Measurements from ENCODE around the gene YAE1.

Gene YAE1

DNA sequence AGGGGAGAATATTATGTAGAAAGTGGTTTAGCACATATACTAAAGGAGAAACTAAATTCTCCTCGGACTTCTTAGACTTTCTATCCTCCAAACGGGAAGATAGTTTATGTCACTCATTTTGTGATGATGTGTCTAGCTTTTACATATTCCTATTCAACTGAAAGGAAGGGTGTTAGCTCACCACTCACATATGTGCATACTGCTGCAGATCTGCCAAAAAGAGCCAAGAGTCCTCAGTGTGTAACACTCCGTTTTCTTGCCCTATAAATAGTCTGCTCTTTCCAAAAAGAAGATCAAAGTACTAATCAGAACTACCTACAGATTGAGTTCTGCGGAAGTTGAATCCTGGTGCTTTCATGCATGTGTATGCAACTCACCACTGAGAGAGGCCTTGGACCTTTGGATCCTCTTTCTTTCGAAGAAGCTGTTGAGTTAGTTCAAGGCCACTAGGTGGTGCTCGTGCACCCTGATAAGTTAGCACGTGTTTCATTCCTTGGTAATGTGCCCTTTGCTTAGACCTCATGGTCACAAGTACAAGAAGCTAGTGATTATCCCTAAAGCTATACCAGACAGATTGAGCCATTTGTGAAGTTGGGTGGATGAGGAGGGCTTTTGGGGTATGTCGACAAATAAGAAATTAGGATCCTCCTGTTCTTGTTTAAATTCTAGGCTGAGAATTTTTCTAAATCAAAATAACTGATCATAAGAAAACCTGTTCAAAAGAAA lies 14.1 kb downstream of the YAE1 start:
- DNase-seq (ENCODE audit: low read depth) = peak; percentile 85
- TF ChIP-seq, protein P1, sequence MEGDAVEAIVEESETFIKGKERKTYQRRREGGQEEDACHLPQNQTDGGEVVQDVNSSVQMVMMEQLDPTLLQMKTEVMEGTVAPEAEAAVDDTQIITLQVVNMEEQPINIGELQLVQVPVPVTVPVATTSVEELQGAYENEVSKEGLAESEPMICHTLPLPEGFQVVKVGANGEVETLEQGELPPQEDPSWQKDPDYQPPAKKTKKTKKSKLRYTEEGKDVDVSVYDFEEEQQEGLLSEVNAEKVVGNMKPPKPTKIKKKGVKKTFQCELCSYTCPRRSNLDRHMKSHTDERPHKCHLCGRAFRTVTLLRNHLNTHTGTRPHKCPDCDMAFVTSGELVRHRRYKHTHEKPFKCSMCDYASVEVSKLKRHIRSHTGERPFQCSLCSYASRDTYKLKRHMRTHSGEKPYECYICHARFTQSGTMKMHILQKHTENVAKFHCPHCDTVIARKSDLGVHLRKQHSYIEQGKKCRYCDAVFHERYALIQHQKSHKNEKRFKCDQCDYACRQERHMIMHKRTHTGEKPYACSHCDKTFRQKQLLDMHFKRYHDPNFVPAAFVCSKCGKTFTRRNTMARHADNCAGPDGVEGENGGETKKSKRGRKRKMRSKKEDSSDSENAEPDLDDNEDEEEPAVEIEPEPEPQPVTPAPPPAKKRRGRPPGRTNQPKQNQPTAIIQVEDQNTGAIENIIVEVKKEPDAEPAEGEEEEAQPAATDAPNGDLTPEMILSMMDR (IDR thresholded peaks at IDR 0.05; ENCODE audit: control insufficient read depth, insufficient read depth, low read depth, low read length, missing control alignments) = peak; percentile 79
- H3K4me3 ChIP-seq (ENCODE audit: control insufficient read depth, low read depth, low read length) = no peak overlapping the region

DNA sequence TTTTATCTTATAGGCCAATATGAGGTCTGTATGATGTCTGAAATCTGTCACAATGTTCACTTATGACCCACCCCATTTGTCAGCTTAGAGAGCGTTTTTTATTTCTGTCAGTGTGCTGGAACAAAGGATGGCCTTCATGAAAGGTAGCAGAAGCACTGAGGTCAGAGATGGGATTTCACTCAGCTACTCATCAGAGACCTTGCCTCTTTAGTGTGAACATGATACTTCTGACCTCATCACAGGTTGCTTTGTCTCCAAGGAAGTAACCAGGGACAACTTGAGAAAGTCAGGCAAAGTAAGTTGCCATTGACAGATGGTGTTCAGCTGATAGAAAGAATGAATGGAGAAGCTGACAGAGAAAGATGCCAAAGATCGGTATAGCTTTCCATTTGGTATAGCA lies 16.3 kb downstream of the YAE1 start:
- TF ChIP-seq, protein P1 (IDR thresholded peaks at IDR 0.05; ENCODE audit: control insufficient read depth, insufficient read depth, low read depth, low read length, missing control alignments) = no peak
- no peak for DNase-seq (ENCODE audit: low read depth)
- H3K4me3 ChIP-seq (ENCODE audit: control insufficient read depth, low read depth, low read length) = no peak overlapping the region

DNA sequence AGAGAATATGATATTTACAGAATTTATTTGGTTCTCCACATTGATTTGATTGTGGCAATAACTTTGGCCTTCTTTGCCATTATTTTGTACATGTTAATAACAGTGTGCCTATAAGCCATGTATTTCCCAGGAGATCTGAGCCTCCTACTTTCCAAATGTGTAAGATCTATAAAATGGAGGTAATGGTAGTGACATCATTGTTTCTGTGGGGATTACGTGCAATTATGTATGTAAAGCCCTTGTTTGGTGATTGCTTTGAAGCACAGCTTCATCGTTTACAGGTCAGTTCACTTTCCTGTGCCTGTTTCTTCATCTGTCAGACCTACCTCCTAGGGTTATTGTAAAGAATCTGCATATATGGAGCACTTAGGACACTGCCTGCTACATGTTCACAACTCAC lies 17.3 kb downstream of the YAE1 start:
- no peak for DNase-seq (ENCODE audit: low read depth)
- TF ChIP-seq, protein P1 (IDR thresholded peaks at IDR 0.05; ENCODE audit: control insufficient read depth, insufficient read depth, low read depth, low read length, missing control alignments) = no peak
- H3K4me3 ChIP-seq (ENCODE audit: control insufficient read depth, low read depth, low read length) = no peak overlapping the region

DNA sequence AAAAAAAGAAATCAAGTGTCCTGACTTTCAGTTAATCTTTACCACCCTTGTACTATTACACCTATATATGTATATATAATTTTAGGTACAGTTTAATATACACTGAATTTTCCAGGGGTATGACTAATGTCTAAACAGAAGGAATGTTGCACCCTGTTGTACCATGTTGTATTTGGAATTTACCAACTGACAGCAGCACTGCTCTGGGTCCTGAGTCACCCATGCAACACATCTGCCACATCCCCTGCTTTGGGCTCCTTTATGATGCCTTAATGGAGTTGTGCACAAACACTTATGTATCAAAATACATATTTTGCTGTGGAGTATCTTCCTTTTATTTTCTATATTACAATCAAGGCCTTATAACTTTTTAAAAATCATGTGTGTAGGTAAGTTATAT lies 21.2 kb downstream of the YAE1 start:
- no peak overlapping the region for H3K4me3 ChIP-seq (ENCODE audit: control insufficient read depth, low read depth, low read length)
- TF ChIP-seq, protein P1 (IDR thresholded peaks at IDR 0.05; ENCODE audit: control insufficient read depth, insufficient read depth, low read depth, low read length, missing control alignments) = no peak
- no peak for DNase-seq (ENCODE audit: low read depth)

DNA sequence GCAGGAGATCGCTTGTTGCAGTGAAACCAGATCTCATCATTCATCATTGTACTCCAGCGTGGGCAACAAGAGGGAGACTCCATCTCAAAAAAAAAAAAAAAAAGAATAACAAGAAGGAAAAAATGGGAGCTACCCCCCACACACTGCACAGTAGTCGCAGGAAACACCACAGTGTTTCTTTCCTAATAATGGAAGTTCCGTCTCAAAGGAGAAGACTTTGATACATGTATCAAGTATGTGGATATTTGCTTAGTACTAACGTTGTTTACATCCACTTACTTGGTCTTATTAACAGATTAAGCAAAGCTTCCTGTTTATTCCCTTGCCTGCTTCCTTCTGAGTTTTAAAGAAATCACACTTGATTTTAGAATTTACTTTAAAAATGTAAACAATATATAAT lies 22.2 kb downstream of the YAE1 start:
- TF ChIP-seq, protein P1 (IDR thresholded peaks at IDR 0.05; ENCODE audit: control insufficient read depth, insufficient read depth, low read depth, low read length, missing control alignments) = no peak
- no peak overlapping the region for H3K4me3 ChIP-seq (ENCODE audit: control insufficient read depth, low read depth, low read length)
- DNase-seq (ENCODE audit: low read depth) = no peak

DNA sequence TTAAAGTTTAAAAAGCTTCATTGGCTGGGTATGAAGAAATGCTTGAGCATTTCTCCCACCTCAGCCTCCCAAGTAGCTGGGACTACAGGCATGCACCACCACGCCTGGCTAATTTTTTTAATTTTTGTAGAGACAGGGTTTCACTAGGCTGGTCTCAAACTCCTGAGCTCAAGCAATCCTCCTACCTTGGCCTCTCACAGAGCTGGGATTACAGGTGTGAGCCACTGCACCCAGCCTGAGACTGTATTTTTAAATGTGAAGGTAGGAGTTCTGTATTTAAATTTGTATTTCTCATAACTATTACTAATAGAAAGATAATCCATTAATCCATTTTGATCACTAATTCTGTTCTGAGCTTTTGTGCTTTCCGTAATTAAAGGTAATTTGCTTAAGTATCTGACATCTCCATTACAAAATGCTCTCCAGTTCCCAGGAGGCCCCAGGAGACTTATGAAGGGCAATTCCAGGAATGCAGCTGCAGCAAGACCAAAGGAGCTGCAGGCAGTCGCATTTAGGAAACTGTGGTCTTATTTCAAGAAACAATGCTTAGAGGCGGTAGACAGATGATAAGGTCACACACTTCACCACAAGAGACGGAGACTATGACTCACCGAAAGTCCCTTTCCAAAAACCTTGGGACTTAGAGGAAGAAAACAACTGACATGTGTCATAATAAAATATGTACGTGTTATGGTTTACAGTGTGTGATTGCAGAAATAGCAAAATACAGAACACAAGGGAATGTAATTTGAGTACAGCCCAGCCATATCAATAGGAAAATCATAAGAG lies 23.3 kb downstream of the YAE1 start:
- TF ChIP-seq, protein P1 (IDR thresholded peaks at IDR 0.05; ENCODE audit: control insufficient read depth, insufficient read depth, low read depth, low read length, missing control alignments) = no peak
- no peak overlapping the region for H3K4me3 ChIP-seq (ENCODE audit: control insufficient read depth, low read depth, low read length)
- DNase-seq (ENCODE audit: low read depth) = peak; percentile 65
